HG03095 (cell line): ENCODE data around the gene ITSN2.
"Not testable (repeated sequence)": the region's sequence is repeated elsewhere in the genome, so short reads cannot be mapped to it uniquely, and the experiment has no call there.

Experiments used
- ATAC-seq: cut with Tn5 transposase; IDR thresholded peaks from one replicate; pipeline ENCODE4 v1.9.1; 2021; ENCODE audit warnings: moderate library complexity; ENCODE audit not compliant: unreplicated experiment

ITSN2 gene

DNA sequence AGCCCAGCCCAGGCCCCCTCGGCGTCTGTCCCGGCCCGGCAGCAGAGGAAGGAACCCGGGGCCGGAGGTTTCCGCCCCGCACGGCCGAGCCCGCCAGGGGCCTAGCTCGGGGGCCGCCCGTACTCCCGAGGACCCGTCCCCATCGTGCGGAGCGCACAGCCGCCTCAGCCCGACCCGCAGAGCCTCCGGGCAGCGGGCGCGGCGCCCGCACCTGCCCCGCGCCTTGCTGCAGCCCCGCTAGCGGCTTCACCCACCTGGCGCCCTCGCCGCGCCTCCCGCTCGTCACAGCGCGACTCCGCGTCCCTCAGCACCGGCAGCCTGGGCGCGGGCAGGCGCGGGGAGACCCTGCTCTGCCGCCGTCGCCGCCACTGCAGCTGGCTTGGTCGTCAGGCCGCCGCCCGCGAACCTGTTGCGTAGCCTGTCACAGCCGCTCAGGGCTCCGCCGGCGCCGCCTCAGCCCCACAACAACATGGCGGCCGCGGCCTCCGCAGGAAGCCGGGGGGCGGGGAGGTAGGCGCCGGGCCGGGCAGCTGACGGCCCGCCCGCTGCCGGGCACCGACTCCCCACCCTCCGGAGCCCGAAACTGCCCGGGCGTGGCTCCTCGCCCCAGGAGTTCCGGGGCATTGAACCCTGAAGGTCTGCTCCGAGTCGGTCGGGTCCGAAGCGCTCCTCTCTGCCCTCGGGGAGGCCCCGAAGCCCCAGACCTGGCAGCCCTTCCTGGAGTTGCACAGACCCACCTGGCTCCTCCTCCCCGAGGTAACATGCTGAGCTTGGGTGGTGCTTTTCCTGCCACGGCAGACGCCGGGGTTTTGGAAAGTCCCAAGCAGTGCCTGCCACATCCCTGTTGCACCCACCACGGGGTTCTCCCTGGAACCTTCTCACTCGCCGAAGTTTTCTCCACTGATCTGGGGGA, at the start of gene ITSN2:
Gene ITSN2 (minus strand): TSS at position 487 of the 913 bp plus-strand sequence. CDS start 32,454 bp downstream, outside the sequence.
- peak; percentile 63 for ATAC-seq

DNA sequence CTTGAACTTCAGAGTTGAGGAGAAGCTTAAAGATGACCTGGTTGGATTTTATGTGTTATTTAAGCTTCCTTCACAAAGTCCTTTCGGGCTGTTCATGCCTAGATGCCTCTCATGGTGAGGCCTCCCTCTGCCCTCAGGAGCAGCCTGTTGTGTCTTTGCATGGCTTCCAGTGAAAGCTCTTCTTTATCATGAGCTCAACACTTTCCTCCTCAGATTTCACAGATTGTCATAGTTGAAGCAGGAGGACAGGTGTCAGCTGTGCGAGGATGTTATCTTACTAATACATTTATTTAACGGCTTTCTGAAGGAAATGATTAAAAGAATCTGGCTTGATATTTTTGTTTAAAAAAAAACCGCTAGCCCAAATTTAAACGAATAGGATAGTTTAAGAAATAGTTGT, 48.8 kb upstream of the ITSN2 start:
- no peak for ATAC-seq

DNA sequence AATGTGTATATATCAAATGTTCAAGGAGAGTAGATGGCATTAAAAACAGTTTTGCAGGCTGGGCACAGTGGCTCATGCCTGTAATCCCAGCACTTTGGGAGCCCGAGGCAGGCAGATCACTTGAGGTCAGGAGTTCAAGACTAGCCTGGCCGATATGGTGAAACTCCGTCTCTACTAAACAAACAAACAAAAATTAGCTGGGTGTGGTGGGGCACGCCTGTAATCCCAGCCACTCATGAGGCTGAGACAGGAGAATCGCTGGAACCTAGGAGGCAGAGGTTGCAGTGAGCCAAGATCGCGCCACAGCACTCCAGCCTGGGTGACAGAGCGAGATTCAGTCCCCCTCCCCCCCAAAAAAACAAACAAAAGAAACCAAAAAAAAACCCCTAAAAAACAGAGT, 48.4 kb upstream of the ITSN2 start:
- not testable (repeated sequence) for ATAC-seq

DNA sequence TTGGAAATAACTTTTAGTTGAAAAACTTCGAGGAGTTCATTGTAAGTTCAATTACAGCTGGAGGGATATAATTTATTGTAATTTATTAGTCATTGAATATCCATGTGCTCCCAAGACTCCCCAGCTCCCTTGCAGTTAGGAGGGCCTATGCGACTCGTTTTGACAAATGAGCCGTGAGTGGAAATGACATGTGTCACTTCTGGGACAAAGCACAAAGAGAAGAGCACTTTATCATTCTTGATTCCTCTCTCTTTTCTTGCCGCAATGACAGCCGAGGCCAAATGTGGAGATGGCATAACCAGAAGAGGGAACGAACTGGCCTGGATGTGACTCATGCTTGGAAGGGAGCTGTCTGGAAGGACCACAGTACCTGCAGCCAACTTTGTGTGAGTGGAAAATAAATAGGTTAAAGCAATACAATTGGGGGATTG, 44.2 kb upstream of the ITSN2 start:
- no peak for ATAC-seq

DNA sequence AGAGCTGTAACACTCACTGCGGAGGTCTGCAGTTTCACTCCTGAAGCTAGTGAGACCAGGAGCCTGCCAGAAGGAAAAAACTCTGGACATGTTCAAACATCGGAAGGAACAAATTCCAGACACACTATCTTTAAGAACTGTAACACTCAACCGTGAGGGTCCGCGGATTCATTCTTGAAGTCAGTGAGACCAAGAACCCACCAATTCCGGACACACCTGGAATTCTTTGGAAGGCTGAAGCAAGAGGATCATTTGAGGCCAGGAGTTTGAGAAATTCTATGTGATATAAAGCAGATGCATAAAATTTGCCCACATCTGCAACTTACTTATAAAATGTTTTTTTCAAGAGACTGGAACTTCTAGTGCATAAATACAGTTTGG, 43.5 kb upstream of the ITSN2 start:
- ATAC-seq: no peak

DNA sequence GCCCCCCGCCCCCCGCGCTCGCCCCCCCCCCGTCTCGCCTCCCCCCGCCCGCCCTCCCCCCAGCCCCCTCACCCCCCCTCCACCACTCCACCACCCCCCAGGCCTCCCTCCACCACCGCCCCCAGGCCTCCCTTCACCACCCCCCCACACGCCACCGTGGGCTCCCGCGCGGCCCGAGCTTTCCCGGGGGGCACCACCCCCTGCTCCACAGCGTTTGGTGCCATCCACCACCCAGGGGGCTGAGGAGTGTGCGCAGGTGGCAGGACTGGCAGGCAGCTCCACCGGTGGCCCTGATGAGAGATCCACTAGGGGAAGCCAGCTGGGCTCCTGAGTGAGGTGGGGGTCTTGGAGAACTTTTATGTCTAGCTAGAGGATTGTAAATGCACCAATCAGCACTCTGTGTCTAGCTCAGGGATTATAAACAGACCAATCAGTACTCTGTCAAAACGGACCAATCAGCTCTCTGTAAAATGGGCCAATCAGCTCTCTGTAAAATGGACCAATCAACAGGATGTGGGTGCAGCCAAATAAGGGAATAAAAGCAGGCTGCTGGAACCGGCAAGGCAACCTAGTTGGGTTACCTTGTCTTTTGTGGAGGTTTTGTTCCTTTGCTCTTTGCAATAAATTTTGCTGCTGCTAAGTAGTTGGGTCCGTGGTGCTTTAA, 43.0 kb upstream of the ITSN2 start:
- no peak for ATAC-seq

DNA sequence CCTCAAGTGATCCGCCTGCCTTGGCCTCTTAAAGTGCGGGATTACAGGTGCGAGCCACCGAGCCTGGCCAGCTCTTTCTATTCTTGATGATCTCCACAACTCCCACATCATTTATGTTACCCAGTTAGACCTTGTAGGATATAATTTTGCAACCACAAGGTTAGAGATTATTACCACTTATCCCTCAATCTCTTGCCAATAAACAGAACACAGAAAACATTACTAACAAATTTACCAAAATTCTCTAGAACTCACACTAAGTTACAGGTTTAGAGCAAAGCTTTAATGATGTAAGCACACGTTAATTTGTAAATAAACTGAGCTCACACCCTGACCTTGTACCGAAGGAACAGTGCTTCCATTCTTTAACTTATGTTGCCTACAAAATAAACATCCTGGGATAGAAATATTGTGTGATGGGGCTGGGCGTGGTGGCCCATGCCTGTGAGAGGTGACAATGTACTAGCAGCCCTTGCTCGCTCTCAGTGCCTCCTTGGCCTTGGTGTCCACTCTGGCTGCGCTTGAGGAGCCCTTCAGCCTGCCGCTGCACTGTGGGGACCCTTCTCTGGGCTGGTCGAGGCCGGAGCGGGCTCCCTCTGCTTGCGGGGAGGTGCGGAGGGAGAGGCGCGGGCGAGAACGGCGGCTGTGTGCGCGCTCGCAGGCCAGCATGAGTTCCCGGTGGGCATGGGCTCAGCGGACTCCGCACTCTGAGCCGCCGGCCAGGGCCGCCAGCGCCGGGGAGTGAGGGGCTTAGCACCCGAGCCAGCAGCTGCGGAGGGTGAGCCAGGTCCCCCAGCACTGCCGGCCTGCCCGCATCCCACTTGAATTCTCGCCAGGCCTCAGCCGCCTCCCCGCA, 42.1 kb upstream of the ITSN2 start:
- ATAC-seq: no peak

DNA sequence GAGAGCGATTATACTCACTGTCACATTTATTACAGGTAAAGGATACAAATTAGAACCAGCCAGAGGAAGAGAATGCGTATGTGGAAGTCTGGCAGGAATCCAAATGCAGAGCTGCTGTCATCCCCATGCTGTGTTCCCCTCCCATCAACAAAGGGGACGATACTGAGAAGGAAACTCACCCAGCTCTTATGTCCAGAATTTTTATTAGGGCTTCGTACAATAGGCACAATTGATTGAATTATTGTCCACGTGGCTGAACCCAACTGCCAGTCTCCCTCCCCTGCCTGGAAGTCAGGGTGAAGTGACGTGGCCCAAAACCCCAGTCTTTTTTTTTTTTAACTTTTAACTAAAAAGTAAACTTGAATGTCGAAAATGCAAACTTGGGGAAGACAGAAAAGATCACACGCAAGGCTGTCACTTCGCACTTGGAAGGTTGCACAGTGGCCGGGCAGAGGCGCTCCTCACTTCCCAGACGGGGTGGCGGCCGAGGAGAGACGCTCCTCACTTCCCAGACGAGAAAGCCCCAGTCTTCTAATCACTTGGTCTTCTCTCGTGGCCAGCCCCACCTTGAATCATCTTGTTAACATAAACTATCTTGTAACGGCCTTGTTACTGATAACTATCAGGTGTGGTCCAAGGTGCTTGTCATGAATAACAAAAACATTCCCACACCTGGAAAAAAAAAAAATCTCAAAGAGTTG, 40.0 kb upstream of the ITSN2 start:
- no peak for ATAC-seq

DNA sequence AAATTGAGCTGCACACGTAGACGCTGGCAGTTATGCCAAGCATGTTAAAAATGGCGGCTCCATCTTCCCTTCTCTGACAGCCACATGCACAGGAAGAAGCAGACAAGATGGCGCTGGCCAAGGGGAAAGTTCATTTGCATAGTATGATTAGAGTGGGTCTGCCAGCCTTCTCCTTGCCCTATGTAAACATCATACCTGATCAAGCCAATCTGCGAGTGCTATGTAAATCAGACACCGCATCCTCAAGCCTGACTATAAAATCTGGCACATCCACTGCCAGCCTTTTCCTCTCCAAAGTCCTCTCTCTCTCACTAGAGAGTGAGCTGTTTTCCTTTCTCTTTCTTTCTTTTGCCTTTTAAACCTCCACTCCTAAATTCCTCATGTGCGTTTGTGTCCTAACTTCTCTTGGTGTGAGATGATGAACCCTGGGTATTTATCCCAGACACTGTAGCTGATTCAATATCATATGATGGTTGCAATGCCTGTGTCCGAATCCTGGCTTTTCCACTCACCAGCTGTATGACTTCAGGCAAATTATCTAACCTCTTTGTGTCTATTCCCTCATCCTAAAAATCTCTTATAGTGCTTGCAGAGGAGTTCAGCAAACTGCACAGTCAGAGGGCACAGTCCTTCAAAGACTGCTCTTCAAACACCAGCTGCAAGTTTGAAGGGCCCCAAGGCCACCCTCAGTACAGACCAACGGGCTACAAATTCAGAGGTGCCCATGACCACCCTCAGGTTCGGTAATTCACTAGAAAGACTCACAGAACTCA, 39.3 kb upstream of the ITSN2 start:
- ATAC-seq: no peak

DNA sequence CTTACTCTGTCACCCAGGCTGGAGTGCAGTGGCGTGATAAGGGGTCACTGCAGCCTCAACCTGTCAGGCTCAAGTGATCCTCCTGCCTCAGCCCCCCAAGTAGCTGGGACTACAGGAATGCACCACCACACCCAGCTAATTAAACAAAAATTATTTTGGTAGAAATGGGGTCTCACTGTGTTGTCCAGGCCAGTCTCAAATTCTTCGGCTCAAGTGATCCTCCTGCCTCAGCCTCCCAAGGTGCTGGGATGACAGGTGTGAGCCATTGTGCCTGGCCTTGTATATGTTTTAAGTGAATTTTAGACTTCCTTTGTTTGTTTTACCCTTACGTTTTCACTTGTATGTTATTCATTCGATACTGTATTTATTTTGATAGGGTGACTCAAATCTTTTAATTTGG, 34.7 kb upstream of the ITSN2 start:
- ATAC-seq: no peak

DNA sequence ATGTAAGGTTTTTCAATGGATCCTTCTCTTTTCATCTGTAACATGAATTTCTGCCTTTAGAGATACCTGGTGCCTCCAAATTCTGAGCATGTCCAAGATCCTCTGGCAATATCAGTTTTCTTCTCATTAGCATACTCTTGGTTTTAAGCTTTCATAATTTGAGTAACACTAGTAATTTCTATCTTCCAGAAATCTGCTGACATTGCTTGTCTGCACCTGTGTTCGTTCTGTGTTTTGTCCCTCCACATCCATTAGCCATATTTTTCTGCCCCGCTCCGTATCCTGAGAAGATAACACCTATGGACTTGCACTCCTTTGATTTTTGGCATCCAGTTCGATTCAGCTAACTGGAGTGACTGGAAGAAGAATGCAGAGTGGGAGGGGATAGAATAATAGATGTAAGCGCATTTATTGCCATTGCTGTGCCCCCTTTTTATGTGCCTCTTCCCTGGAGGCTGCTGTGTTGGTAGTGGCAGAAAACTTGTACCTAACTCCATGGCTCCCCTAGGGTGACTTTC, 32.3 kb upstream of the ITSN2 start:
- no peak for ATAC-seq

DNA sequence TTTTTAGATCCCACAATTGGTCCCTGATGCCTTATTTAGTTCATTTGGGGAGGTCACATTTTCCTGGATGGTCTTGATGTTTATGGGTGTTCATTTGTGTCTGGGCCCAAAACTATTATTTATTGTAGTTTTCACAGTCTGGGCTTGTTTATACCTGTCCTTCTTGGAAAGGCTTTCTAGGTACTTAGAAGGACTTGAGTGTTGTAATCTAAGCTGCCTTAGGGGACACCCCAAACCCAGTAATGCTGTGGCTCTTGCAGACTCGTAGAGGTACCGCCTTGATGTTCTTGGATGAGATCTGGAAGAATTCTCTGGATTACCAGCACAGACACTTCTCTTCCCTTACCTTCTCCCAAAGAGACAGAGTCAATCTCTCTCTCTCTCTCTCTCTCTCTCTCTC, 25.0 kb upstream of the ITSN2 start:
- ATAC-seq: no peak

DNA sequence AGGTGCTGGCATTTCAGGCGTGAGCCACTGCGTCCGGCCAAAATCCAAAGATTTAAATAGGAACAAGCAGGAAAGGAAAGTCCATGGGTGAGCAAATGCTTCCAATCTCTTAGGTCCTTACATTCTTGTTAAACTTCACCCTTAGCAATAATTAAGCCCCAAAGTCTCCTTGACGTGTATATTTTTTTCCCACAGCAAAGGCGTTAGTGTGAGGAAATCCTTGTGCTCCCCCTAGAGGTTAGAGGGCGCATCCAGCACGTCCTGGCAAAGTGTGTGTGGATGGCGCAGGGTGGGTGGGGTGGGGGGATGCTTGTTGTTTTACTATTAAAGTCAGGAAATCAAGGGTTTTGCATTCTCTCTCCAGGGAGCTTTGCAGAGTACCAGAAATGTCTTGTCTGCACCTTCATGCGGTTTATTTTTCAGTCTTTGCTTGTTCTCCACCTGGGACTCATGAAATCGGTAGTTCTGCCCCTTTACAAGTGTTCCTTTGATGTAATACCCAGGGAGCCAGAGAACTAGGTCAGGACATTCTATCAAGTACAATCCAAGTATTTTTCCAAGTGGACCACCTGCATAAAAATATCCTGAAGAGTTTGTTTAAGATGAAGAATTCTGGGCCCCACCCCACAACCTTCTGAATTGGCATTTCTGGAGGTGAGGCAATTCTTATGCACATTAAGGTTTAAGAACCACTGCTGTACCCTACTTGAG, 22.2 kb upstream of the ITSN2 start:
- no peak for ATAC-seq

DNA sequence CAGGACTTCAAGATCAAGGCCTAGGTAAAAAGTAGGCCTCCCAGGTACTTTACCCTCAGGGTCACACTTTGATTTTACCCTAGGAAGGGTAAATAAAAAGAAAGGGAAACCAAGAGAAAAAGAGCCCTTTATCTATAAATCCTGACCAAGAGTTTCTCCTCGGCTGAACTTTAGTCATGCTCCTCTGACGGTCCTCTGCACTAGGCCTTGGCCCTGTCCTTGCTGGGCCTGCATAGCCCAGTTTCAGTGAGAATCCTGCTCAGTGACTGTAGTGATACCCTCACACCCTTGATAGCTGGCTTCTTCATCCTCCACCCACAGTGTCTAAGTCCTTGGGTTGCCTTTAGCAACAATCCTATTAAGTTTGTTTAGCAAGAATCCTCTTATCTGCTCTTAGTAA, 20.5 kb upstream of the ITSN2 start:
- no peak for ATAC-seq

DNA sequence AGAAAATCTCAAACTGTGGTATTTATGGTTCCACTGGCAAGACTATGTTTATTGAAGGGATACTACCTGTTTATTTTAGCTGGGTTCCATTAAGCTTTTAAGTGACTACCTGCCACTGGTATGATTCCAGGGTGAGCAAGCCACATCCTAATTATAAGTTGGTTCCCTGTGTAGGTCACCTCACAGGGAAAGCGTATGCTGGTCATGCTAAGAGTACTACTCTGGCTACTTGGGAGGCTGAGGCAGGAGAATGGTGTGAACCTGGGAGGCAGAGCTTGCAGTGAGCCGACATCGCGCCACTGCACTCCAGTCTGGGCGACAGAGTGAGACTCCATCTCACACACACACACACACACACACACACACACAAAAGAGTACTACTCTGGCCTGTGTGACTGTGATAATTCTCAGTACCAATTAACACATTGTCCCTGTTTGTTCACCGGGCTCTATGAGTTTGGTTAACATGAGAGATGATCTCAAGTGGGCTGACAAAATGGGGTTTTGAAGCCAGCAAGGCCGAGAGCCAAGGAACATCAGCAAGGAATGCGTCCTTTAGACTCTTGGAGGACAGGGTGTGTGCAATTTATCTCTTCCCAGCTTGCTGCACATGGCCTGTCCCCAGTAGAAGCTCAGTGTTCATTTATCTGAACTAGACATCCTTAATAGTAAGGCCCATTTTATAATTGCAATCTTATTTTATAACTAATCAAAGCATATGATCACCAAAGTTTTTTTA, 15.2 kb upstream of the ITSN2 start:
- ATAC-seq: no peak

DNA sequence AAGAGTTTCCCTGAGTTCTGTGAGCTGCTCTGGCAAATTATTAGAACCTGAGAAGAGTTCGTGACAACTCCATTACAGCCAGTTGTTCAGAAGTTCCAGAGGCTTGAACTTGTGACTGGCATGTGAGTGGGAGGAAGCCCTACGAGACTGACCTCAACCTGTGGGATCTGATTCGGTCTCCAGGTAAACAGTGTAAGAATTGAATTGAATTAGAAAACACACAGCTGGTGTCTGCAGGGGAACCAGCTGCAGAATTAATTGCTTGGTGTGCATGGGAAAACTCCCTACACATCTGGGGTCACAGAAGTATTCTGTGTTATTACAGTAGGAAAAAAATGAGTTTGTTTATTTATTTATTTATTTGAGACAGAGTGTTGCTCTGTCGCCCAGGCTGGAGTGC, 14.0 kb upstream of the ITSN2 start:
- no peak for ATAC-seq

DNA sequence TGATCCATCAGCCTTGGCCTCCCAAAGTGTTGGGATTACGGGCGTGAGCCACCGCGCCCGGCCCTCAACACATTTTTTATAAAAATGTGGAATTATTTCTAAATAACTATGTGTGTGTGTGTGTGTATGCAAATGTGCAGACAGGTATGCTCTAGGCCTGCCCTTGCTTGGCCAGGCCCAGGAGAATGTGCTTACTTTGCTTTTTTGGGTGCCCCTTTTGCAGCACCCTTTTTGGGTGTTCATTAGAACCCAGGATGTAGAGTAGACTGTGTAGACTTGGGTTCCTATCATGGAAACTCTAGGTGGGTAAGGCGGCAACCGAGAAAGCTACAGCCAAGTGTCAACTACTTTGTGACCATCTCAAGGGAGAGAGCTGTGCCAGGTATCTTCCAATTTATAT, 11.7 kb upstream of the ITSN2 start:
- ATAC-seq: no peak

DNA sequence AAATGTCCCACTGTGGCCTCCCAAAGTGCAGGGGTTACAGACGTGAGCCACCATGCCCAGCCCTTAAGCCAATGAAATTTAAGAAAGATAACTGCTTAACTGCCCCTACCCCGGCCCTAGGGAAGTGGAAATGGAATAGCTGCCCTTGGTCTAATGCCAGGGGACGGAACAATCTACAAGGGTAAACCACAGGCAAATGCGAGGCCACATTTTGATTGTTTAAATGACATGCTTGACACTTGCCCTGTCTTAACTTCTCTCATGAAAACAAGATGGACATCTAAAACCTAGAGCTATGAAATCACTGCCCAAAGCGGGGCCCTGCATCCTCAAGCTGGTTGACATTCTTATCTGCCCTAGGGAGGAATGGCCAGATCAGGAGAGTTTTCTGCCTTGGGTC, 5.5 kb upstream of the ITSN2 start:
- no peak for ATAC-seq

DNA sequence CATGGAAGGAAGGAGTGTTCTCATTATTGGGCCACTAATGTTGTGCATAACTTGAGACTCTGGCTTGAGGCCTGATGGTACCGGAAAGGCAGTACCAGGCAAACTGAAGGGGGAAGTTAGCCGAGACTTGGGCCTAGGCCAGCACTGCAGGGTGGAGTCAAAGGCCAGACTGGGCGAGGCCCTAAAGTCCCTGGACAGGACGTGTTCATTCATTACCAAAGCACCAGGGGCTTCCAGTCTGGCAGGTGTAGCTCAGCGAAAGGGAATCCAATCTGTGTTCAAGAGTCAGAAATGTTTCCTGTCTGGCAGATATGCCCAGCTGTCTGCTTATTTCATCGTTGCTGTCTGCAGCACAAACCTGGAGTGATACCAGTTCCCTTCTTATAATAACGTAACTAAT, 4.7 kb upstream of the ITSN2 start:
- no peak for ATAC-seq
